ENCODE results near the gene CHTF8.
"Not testable (repeated sequence)": the region's sequence is repeated elsewhere in the genome, so short reads cannot be mapped to it uniquely, and the experiment has no call there.

The CHTF8 gene

GRCh38 chr16:69132424-69133252 is at the start of gene CHTF8, which contains the start of gene UTP4:
Gene CHTF8, minus strand, starts transcription at chr16:69132588. Its CDS starts 11,130 bp downstream, at chr16:69121458.
Gene UTP4, plus strand, starts transcription at chr16:69132649. Its CDS starts 811 bp downstream, at chr16:69133460.
- Histone ChIP-seq H3K27ac (peak within 1 kb of the TSS; percentile 85 to 98 (median 96)), H3K4me3 (peak within 1 kb of the TSS; percentile 77 to 96 (median 88))

- Histone ChIP-seq H3K4me3 (no peak overlapping the region), H3K27ac (peak overlapping the region in 16 of 21 experiments; percentile 13 to 72 (median 59))
Measured at GRCh38 chr16:69180011-69180338, 47.6 kb upstream of the CHTF8 start.

- Histone ChIP-seq H3K27ac (peak overlapping the region in 16 of 21 experiments; percentile 13 to 72 (median 56)), H3K4me3 (no peak overlapping the region)
Measured at GRCh38 chr16:69179328-69180010, 47.1 kb upstream of the CHTF8 start.

- H3K27ac ChIP-seq: peak overlapping the region in 3 of 21 experiments; percentile 15 to 40 (median 29)
- no peak overlapping the region for H3K4me3 ChIP-seq
Measured at GRCh38 chr16:69176033-69176800, 43.8 kb upstream of the CHTF8 start.

- peak overlapping the region in 18 of 21 experiments; percentile 1 to 74 (median 47) for H3K27ac ChIP-seq
Measured at GRCh38 chr16:69171325-69172084, 39.1 kb upstream of the CHTF8 start.

GRCh38 chr16:69169607-69170352 is 37.4 kb upstream of the CHTF8 start:
- Histone ChIP-seq H3K27ac (no peak overlapping the region), H3K4me3 (no peak overlapping the region)

More at GRCh38 chr16:69171325-69172084, 39.1 kb upstream of the CHTF8 start:
- no peak overlapping the region for H3K4me3 ChIP-seq

- no peak overlapping the region for H3K27ac ChIP-seq
- no peak overlapping the region for H3K4me3 ChIP-seq
Measured at GRCh38 chr16:69169051-69169450, 36.7 kb upstream of the CHTF8 start.

- H3K27ac ChIP-seq: peak overlapping the region in 3 of 21 experiments; percentile 25 to 66 (median 33)
- H3K4me3 ChIP-seq: no peak overlapping the region
Measured at GRCh38 chr16:69166946-69167930, 34.9 kb upstream of the CHTF8 start.

GRCh38 chr16:69166221-69166833 is 33.9 kb upstream of the CHTF8 start:
- no peak overlapping the region for H3K4me3 ChIP-seq
- H3K27ac ChIP-seq: peak overlapping the region in 3 of 21 experiments; percentile 25 to 66 (median 33)

- Histone ChIP-seq H3K4me3 (no peak overlapping the region), H3K27ac (peak overlapping the region in 1 of 21 experiments; percentile 33)
Measured at GRCh38 chr16:69165584-69165983, 33.2 kb upstream of the CHTF8 start.

GRCh38 chr16:69160192-69160591 is 27.8 kb upstream of the CHTF8 start:
- Histone ChIP-seq H3K4me3 (no peak overlapping the region), H3K27ac (no peak overlapping the region)

GRCh38 chr16:69157196-69157595 is 24.8 kb upstream of the CHTF8 start:
- no peak overlapping the region for H3K4me3 ChIP-seq
- H3K27ac ChIP-seq: no peak overlapping the region

- no peak overlapping the region for H3K27ac ChIP-seq
- H3K4me3 ChIP-seq: no peak overlapping the region
Measured at GRCh38 chr16:69150146-69150865, 17.9 kb upstream of the CHTF8 start.

- H3K27ac ChIP-seq, H3K4me3 ChIP-seq: not testable (repeated sequence)
Measured at GRCh38 chr16:69149621-69150020, 17.2 kb upstream of the CHTF8 start.

- no peak overlapping the region for H3K4me3 ChIP-seq
- no peak overlapping the region for H3K27ac ChIP-seq
Measured at GRCh38 chr16:69145658-69146057, 13.3 kb upstream of the CHTF8 start.

- Histone ChIP-seq H3K4me3 (no peak overlapping the region), H3K27ac (no peak overlapping the region)
Measured at GRCh38 chr16:69143116-69143515, 10.7 kb upstream of the CHTF8 start.
